ENCODE measurements around the gene AKAP8.

- no peak for TF ChIP-seq POLR2A (IDR thresholded peaks at IDR 0.05)
- no peak for TF ChIP-seq CTCF (IDR thresholded peaks at IDR 0.05)
- TF ChIP-seq POLR2AphosphoS5 (IDR thresholded peaks at IDR 0.05) = no peak
- TF ChIP-seq EP300 (IDR thresholded peaks at IDR 0.05) = no peak
Observed at GRCh38 chr19:15373644-15374043, 5.9 kb downstream of the AKAP8 start.
